HG03196 (cell line): ENCODE measurements around the gene SPAG4.

Source experiments
- ATAC-seq: cut with Tn5 transposase; IDR thresholded peaks from one replicate; pipeline ENCODE4 v1.9.1; 2021; ENCODE audit not compliant: unreplicated experiment

SPAG4 gene

GRCh38 chr20:35619196-35620095 is 3.8 kb downstream of the SPAG4 start:
- ATAC-seq = peak; percentile 32

GRCh38 chr20:35620818-35621559 is 5.4 kb downstream of the SPAG4 start:
- ATAC-seq = no peak

- ATAC-seq = no peak
These were observed 5.9 kb downstream of the SPAG4 start for GRCh38 chr20:35621560-35621946.

GRCh38 chr20:35625584-35626385 is 10.2 kb downstream of the SPAG4 start:
- no peak for ATAC-seq

DNA sequence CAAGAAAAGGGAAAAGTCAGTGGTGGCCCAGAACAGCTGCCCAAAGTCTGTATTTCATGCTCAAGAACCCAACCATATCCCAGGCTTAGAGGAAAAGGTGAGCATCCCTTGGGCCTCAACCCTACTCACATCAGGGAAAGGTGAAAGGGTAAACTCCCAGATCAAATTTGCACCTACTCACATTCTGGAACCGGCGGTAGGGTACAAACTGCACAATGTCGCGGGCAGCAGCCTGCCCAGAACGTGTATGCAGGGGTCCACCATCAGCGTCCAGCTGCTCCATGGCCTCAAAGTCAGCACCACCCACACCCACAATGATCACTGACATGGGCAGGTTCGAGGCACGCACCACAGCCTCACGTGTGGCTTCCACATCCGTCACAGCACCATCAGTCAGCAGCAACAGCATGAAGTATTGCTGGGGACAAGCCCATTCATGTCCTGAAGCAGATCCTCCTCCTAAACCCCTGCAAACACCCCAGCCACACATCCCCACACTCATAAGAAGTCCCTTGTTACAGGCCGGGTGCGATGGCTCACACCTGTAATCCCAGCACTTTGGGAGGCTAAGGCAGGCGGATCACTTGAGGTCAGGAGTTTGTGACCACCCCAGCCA is 10.9 kb downstream of the SPAG4 start:
- ATAC-seq = no peak

DNA sequence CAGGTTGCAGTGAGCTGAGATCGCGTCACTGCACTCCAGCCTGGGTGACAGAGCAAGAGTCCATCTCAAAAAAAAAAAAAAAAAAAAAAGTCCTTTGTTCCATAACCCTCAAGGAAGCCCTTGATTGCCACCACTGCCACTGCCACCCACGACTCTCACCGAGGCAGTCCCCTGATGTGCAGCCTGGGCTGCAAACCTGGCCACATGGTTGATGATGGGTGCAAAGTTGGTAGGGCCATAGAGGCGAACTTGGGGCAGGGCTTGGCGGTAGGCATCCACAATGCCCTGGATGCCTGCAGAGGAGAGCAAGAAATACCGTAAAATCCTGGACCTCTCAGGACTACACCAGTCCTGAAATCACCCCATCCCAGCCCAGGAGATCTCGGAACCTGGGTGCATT is 11.5 kb downstream of the SPAG4 start:
- ATAC-seq = no peak

GRCh38 chr20:35629427-35630145 is 14.0 kb downstream of the SPAG4 start:
- no peak for ATAC-seq

- no peak for ATAC-seq
These were observed 15.0 kb downstream of the SPAG4 start for GRCh38 chr20:35630636-35631035.

DNA sequence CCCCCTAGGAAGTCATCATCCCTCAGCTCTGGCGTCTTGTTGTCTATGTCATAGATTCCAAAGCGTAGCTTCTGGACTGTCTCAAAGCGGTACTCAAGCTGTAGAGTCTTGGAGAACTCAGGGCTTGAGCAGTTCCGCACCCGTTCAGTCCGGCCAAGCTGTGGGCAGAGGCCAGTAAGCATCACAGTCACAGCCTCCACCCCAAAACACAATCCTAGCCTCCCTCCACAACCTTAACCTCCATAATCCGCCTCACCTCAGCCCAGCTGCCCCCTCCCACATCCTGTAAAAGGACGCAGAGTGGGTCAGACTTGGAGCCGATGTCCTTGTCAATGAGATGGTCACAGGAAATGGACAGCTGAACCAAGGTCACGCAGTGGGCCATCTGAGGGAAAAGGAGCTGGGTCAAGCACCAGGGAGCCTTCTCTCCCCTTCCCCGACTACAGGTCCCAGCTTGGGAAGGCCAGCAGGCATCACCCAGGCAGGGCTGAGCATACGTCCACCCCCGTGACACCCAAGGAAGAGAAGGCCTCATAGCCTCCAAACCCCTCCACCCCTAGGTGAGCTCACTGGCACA is 17.0 kb downstream of the SPAG4 start:
- no peak for ATAC-seq

DNA sequence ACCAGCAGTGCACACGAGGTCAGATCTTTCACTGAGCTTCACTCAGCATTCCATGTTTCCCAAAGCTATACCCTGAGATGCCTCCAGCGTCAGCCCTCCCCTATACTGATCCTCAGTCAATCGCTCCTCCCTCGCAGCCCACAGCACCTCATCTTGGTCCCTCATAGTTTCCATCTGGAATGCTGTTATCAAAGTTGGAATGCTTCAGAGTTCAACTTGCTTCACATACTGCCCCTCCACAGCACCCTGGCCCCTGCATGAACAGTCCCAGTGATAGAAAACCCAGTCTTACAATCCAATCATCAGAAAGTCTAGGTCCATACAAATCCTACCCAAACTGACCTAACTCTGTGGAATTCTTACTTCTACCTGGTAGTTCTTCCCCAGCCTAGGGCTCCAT is 20.0 kb downstream of the SPAG4 start:
- no peak for ATAC-seq

GRCh38 chr20:35636095-35636494 is 20.5 kb downstream of the SPAG4 start:
- no peak for ATAC-seq

GRCh38 chr20:35637276-35637675 is 21.6 kb downstream of the SPAG4 start:
- ATAC-seq = no peak

GRCh38 chr20:35638751-35639150 is 23.1 kb downstream of the SPAG4 start:
- no peak for ATAC-seq

DNA sequence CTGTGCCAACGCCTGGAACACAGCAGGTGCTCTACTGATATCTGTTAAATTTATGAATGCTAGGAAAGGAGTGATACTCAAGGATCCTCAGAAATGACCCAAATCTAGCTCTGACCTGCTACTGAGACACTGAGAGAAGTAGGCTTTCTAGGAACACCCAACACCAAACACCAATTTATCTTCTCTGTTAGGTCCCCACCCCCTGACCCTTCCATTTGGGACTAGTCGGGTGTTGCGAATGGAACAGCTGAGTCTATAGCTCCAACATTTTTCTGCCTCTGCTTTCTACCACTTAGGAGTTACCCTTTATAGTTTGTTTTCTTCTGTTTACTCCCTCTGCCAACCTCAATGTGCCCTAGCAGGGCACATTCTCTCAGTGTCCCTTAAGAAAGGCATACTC is 25.1 kb downstream of the SPAG4 start:
- ATAC-seq = no peak

DNA sequence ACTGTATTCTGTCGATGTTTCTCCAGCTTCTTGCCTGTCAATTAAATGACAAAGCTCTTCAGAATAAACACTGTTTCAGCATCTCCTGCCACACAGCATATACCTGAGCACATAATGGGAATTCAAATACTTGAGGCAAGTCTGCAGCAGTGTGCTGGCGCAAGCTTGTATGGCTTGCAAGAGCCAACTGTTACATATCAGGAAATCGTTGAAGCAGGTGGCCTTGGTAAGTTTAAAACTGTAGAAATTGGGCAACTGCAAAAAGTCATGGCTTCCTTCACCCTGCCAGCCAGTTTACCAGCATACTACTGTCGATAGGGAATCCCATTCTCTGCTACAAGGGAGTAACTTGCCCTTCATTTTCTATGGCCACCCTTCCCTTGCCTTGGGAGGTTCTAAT is 26.1 kb downstream of the SPAG4 start:
- no peak for ATAC-seq

GRCh38 chr20:35643045-35643444 is 27.4 kb downstream of the SPAG4 start:
- no peak for ATAC-seq

GRCh38 chr20:35644806-35645205 is 29.2 kb downstream of the SPAG4 start:
- no peak for ATAC-seq

DNA sequence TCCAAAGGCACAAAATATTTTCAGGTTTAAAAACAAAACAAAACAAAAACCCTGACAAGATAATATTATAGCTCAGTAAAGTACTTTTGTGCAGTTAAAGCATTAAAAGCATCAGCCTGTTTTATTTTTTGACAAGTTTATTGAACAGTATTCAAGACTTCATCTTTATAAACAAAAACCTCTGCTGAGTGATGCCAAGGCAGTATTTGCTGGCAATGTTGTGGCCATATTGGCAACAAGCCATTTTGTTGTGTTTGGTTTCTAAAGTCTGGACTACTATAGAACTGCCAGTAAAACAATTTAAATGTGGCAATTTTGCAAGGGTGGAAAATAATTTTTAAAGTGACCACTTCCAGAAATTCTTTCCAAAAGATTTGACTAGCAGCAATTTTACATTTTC is 33.2 kb downstream of the SPAG4 start:
- no peak for ATAC-seq

- no peak for ATAC-seq
These were observed 35.0 kb downstream of the SPAG4 start for GRCh38 chr20:35650632-35651031.

GRCh38 chr20:35651958-35652357 is 36.3 kb downstream of the SPAG4 start:
- no peak for ATAC-seq
